CD4-positive, alpha-beta T cell treated with Interleukin-10 for 1 hour (primary cell): Measurements from ENCODE around the gene XXYLT1.
"Not testable (repeated sequence)": the region's sequence is repeated elsewhere in the genome, so short reads cannot be mapped to it uniquely, and the experiment has no call there.

Source experiments
- DNase-seq: peaks from one replicate; pipeline ENCODE4 v3.0.0-alpha.2; 2020

Gene XXYLT1

GRCh38 chr3:195124378-195124992 lies 146.5 kb downstream of the XXYLT1 start:
- no peak for DNase-seq

DNA sequence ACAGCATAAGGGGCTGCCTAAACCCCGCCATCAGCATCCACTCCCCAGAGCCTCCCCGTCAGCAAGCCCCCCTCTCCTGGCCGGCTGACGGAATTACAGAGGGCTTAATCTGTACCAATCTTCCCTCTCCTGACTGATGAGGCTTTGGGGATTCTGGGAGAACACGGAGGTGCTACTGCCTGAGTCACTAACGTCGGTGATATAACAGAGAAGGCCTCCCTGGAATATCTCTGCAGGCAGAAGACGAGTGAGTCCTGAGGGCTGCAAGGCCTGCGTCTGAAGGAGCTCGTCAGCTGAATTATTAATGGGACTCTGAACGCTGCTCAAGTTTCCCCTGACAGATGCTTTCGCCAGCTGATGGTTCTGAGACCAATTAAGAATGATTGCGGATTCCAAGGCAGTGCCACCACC lies 147.7 kb downstream of the XXYLT1 start:
- no peak for DNase-seq

- DNase-seq = no peak
Measured at GRCh38 chr3:195122261-195122660, 148.7 kb downstream of the XXYLT1 start.

DNA sequence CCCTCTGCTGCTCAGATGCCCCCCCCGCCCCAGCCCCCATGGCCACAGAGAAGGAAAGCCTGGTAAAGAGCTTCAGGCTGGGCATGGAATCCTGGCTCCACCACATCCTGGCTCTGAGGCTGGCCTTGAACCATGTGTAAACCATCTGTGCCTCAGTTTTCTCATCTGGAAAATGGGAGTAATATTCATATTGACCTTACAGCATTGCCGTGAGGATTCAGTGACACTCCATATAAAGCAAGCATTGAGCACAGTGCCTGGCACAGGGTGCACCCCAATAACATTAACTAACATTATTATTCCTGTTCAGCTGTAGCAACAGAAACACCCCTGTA lies 150.7 kb downstream of the XXYLT1 start:
- no peak for DNase-seq

DNA sequence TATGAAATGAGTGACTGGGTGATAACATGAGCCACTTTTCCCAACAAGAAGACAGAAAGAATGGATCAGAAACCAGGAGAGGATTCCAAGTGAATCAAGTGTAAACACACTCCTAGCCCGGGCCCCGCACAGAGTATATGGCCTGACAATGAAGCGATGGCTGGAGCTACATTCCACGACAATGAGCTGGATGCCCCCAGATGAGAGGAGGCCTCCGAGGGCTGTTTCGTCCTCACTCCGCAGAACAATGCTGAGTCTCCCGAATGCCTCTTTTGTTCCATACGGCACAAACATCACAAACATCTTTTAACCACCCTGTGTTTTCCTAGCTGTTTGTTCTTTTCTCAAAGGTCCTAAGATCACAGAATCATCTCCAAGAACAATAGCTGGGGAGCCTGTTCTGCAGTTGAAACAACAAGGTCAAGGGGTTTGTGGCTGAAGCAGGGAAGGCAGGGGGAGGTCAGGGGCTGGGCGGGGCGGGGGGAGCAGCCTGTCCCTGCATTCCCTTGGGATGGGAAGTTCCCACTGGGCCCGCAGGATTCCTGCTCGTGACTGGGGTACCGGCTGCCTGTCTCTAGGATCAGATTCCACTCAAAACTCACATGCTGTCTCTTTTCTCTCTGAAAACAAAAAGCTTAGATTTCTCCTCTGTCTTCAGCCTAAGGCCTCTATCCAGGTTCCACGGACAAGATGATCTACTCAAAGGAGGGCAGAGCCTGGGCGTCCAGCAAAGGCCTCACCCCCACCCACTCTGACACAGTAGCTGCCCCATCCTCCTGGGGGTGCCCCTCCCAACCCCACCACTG lies 151.3 kb downstream of the XXYLT1 start:
- no peak for DNase-seq

- DNase-seq = no peak
Measured at GRCh38 chr3:195118671-195119070, 152.3 kb downstream of the XXYLT1 start.

DNA sequence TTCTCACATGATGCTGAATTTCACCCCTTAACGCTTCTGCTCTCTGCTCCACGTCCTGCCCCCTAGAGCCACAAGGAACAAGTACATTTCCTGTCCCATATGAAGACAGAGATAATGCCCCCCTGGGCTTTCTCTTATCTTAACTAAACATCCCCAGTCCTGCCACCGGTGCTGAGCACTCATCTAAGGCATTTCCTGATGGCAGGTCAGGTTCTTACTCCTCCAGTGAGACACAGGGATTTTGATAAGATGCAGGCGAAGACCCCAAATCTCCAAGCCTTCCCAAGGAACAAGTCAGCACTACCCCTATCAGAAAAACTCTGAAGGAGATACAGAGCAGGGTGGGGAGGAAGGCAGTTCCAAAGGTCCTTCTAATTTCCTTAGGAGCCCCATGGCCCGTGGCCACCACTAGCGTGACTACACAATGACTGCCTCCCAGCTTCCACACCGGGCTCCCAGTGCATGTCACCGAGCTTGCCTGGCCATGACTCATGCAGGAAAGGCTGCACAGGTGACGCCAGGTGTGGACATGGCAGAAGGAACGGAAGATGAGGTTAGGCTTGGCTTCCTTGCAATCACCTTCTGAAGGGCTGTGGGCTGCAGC lies 152.9 kb downstream of the XXYLT1 start:
- DNase-seq = no peak

GRCh38 chr3:195116407-195117185 lies 154.4 kb downstream of the XXYLT1 start:
- no peak for DNase-seq

DNA sequence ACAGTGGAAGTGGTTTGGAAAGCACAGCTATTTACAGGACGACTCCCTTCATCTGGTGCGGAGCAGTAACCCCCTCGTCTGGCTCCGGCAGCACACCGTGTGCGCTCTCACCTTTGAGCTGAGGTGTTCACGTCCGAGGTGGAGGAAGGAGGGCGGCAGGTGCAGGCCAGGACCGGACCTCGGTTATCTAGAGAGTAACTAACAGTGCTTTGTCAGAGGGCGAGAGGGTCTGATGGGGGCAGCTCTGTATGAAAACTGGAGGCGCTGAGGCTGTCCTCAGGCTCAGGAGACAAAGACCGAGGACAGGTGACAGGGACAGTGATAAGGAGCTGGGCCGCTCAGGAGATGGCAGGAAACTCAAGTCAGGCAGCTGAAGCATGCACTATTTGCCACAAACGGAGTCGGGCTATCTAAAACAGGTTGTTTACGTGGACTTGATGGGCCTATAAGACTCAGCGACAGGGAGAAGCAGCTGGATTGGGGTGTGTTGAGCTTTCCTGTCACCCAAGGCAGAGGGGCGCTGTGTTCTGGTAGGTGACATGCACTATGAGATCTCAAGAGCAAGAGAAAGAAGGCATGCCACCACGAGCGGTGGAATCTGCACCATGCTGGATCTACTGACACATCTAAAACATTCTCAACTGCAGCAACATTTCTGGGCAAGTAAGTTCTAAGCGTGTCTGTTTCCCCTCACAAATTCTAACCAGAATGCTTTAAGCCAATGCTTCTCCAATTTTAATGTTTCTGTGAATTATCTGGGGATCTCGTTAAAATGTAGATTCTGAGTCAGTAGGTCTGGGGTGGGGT lies 155.2 kb downstream of the XXYLT1 start:
- no peak for DNase-seq

GRCh38 chr3:195114786-195115599 lies 156.0 kb downstream of the XXYLT1 start:
- DNase-seq = no peak

DNA sequence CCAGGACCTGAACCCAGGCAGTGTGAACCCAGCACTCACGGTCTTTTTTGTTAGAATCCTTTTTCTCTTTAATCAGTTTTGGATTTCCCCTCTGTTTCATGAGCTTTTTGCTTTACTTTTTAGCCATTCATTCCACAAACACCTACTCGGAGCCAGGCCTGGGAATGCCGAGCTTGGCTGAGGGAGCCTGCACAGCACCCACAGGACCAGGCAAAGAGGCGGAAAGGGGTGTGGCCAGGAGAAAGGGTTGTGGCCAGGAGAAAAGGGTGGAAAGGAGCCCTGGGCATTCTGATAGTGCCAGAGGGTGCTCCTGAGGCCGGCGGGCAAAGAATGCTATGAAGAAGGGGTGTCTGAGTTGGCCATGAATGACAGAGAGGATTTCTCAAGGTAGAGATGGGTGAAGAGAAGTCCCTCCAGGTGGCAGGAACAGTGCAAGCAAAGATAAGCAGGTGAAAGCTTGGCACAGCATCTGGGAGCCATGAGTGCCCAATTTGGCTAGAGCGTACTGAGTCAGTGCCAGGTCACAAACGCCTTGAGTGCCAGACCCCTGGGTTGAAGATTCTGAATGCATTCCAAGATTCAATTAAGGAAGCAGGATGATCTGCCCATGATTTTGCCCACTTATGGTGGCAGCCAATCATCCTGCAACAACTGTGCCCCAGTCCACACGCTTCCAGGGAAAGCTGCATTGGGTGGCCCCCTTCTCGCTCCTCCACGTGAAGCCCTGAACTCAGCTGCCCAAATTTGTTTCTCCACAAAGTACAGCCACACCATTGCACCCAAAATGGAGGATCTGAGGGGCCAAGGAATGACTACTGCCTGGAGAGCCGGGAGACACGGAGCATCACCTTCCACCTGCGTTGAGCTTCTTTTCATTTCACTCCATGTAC lies 157.2 kb downstream of the XXYLT1 start:
- DNase-seq = no peak

GRCh38 chr3:195113048-195113447 lies 157.9 kb downstream of the XXYLT1 start:
- DNase-seq = no peak

- DNase-seq = no peak
Measured at GRCh38 chr3:195112361-195112791, 158.6 kb downstream of the XXYLT1 start.

GRCh38 chr3:195111766-195112165 lies 159.2 kb downstream of the XXYLT1 start:
- no peak for DNase-seq

DNA sequence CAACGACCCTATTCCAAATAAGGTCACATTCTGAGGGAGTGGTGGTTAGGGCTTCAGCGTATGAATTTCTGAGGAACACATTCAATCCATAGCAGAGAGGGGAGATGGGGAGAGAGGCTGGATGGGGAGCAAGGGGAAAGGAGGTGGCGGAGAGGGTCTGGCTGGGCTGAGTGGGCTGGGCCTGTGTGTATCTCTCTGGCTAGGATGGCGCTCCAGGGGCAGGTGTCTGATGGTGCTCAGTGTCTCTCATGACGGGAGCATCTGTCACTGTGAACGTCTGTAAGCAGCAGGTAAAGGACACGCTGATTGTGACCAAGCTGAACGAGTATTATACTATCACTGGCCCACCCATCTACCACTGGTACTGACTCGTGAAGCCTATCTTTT lies 159.6 kb downstream of the XXYLT1 start:
- DNase-seq = no peak

GRCh38 chr3:195110647-195111318 lies 160.2 kb downstream of the XXYLT1 start:
- no peak for DNase-seq

- no peak for DNase-seq
Measured at GRCh38 chr3:195109098-195109657, 161.8 kb downstream of the XXYLT1 start.

DNA sequence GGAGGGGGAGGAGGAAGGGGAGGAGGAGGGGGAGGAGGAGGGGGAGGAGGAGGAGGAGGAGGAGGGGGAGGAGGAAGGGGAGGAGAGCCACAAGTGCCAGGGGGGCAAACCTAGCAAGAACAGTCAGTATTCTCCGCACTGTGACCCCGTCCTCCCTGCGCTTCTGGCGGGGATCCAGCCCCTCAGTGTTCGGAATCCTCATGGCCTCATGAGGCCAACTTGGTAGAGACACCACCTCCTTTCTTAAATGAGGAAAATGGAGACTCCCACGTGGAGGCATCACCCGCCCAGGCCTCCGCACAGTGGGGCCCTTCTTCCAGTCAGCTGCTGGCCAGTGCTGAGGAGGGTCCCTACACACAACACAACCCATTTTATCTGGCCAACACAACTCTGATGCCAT lies 163.4 kb downstream of the XXYLT1 start:
- DNase-seq = no peak

DNA sequence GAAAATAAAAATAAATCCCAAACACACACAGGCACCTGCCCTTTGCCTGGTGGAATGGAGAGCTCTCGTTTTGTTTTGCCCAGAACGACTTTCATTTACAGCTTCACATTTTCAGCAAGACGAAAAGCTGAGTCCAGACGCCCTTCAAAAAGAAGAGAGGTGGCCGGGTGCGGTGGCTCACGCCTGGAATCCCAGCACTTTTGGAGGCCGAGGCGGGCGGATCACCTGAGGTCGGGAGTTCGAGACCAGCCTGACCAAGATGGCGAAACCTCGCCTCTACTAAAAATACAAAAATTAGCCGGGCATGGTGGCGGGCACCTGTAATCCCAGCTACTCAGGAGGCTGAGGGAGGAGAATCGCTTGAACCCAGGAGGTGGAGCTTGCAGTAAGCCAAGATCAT lies 163.9 kb downstream of the XXYLT1 start:
- not testable (repeated sequence) for DNase-seq
